Upper lobe of left lung (tissue), 4 donors: ENCODE data around the gene ADAMTS17.

ENCODE experiments used
- EP300 ChIP-seq, 4 donors: sonication (generic); formaldehyde crosslinking; IDR thresholded peaks; one replicate each; pipeline ENCODE4 v1.5.1; 2017; ENCODE audit warnings: antibody characterized with exemption in 4 of 4, control low read depth in 2 of 4
- POLR2A ChIP-seq, 4 donors: fragments of 450-650 bp; IDR thresholded peaks; one replicate each; pipeline ENCODE4 v1.5.1; 2016 to 2017; ENCODE audit warnings: antibody characterized with exemption in 4 of 4, mild to moderate bottlenecking in 2 of 4
- POLR2AphosphoS5 ChIP-seq, 2 donors: sonication (generic); formaldehyde crosslinking; IDR thresholded peaks; one replicate each; pipeline ENCODE4 v1.5.1; 2017; ENCODE audit warnings: antibody characterized with exemption in 2 of 2
- TF ChIP-seq, protein P1 (sequence below), 6 experiments: fragments of 450-650 bp in 4 of 6; fragments of 200-600 bp in 2 of 6; sonication (generic) in 2 of 6; IDR thresholded peaks; one replicate each; pipeline ENCODE4 v1.5.1; 2016 to 2019; ENCODE audit warnings: antibody characterized with exemption in 6 of 6

DNA sequence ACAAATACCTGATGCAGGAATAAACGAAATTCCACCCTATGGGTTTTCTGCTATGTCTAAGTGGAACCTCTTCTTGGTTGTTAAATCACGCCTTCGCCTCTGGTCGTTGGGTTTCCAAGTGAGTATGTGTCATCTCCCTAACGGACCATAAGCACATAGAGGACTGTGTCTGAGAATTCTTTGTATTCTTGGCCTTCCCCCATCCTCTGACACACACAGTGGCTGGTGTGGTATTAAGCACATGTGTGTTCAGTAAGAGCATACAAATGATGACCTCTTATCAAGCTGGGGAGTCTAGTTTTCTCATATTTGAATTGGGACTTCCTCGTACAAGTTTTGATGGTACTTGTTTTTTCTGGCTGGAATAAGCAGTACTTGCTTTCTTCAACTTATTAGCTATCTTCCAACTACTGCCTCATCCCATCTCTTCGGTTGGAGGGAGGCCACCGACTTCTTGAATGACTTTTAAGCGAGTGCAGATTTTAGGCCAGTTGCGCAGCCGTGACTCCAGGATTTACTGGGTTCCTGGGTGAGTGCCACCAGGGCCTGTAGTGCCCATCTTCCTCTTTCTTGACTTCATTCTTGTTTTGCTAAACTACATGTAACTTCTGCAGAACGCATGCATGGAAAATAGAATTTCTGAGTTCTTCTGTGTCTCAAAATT lies 240.2 kb downstream of the ADAMTS17 start:
- TF ChIP-seq POLR2A (IDR thresholded peaks at IDR 0.05) (no peak), POLR2AphosphoS5 (IDR thresholded peaks at IDR 0.05) (no peak), EP300 (IDR thresholded peaks at IDR 0.05) (no peak)
- TF ChIP-seq, protein P1, sequence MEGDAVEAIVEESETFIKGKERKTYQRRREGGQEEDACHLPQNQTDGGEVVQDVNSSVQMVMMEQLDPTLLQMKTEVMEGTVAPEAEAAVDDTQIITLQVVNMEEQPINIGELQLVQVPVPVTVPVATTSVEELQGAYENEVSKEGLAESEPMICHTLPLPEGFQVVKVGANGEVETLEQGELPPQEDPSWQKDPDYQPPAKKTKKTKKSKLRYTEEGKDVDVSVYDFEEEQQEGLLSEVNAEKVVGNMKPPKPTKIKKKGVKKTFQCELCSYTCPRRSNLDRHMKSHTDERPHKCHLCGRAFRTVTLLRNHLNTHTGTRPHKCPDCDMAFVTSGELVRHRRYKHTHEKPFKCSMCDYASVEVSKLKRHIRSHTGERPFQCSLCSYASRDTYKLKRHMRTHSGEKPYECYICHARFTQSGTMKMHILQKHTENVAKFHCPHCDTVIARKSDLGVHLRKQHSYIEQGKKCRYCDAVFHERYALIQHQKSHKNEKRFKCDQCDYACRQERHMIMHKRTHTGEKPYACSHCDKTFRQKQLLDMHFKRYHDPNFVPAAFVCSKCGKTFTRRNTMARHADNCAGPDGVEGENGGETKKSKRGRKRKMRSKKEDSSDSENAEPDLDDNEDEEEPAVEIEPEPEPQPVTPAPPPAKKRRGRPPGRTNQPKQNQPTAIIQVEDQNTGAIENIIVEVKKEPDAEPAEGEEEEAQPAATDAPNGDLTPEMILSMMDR (IDR thresholded peaks at IDR 0.05), result no peak
